Measurements from ENCODE around the gene NCOA5. TPM values are rescaled to one million over a fixed set of nuclear protein-coding genes. Genes with fewer than 3 reads are reported as not detected.

NCOA5 gene
- total RNA-seq (ENCODE audit: unreplicated experiment): 34.9 TPM
- long read RNA-seq, transcript NCOA5-201 (8 exons, 3,220 nt): major isoform, 5 of 10 reads
- long read RNA-seq, partial matches to known transcripts: 2 of 10 reads
- long read RNA-seq, other reads (novel, unspliced or antisense): 3 of 10 reads

DNA sequence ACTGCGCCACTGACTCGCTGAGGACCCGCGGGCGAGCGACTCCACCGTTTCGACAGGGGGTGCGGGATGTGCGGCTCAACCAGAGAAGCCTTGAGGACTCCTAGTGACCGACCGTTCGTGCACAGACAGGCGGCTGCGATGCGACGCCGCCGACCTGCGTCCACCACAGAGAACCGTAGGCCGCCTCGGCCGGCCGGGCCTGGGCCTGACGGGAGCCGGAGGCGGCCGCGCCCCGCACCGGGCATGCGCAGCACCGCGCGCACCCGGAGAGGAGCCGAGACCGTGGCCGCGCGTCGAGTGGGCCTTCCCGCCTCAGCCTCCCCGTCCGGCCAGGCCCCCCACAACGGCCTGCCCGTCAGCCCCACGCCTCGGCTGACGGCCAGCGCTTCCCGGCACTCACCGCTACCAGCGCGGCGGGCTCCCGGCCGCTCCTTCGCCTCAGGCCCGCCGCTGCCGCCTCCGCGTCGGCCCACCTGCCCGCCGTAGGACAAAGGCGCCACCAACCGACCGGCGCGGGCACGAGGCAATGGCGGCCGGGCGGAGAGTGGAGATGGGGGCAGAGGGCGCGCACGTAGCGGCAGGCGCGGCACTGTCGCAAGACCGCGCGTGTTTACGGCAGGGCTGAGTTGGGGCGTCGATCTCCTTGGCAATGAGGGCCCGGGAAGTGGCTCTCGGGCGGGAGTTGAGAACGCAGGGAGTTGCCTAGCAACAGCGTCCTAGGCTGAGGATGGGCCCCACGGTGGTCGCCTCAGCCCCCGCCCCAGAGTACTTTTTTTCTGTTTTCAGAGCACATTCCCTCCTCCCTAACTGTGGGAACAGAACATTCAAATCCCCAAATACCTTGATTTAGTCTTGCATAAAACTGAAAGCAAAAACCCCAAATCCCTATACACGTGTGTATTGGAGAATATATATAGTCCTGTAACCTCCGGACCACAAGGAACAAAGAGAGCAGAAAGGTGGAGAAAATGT, at the start of gene NCOA5:
TSS of gene NCOA5 (minus strand) at position 546 of the 972 bp plus-strand sequence. CDS start 10,538 bp downstream, outside the sequence.
- H3K9me3 Mint-ChIP-seq (ENCODE audit: unreplicated experiment): no peaks in the 10 kb centered on the region
- TF ChIP-seq, protein P1, sequence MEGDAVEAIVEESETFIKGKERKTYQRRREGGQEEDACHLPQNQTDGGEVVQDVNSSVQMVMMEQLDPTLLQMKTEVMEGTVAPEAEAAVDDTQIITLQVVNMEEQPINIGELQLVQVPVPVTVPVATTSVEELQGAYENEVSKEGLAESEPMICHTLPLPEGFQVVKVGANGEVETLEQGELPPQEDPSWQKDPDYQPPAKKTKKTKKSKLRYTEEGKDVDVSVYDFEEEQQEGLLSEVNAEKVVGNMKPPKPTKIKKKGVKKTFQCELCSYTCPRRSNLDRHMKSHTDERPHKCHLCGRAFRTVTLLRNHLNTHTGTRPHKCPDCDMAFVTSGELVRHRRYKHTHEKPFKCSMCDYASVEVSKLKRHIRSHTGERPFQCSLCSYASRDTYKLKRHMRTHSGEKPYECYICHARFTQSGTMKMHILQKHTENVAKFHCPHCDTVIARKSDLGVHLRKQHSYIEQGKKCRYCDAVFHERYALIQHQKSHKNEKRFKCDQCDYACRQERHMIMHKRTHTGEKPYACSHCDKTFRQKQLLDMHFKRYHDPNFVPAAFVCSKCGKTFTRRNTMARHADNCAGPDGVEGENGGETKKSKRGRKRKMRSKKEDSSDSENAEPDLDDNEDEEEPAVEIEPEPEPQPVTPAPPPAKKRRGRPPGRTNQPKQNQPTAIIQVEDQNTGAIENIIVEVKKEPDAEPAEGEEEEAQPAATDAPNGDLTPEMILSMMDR (IDR thresholded peaks at IDR 0.05; ENCODE audit: unreplicated experiment): peak; percentile 43

DNA sequence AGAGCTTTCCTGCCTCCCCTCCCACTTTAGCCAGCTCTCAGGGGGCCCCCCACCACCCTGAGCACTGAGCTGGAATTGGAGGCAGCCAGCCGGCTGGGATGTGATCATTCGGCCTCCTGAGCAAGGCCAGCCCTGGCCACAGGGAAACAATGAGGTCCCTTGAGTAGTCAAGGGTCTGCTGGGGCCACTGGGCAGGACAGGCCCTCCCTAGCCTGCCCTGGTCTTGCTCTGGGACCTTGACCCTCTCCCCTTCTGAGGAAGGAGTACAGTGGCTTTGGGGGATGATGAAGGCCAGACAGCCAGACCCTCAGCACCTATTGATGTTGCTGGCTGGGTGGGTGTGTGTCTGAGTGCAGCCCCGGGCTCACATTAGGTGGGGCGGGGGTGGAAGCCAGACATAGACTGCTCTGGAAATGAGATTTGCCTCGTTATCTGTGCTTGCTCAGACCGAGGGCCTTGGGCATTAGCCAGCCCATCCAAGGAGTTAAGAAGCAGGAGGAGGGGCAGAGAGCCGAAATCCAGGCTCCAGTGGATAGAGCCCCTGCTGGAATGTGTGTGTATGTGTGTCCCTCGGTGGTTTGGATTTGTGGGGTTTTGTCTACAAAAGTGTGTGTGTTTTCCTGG, 49.6 kb upstream of the NCOA5 start:
- no peak for DNase-seq (ENCODE audit: low spot score)
- H3K4me1 Mint-ChIP-seq (ENCODE audit: unreplicated experiment): no peaks in the 10 kb centered on the region
- no peak overlapping the region for H3K4me3 Mint-ChIP-seq (ENCODE audit: unreplicated experiment)
- TF ChIP-seq, protein P1 (IDR thresholded peaks at IDR 0.05; ENCODE audit: unreplicated experiment): no peak
- H3K27me3 Mint-ChIP-seq (ENCODE audit: unreplicated experiment): peaks cover 2% of the 10 kb centered on the region
- peaks cover 4% of the 10 kb centered on the region for H3K36me3 Mint-ChIP-seq (ENCODE audit: low read depth, unreplicated experiment)
- no peaks in the 10 kb centered on the region for H3K9me3 Mint-ChIP-seq (ENCODE audit: unreplicated experiment)
- H3K27ac Mint-ChIP-seq (ENCODE audit: unreplicated experiment): no peak overlapping the region

More for the DNA sequence above, at the start of gene NCOA5:
- Mint-ChIP-seq H3K4me3 (ENCODE audit: unreplicated experiment) (peak within 1 kb of the TSS; percentile 94), H3K36me3 (ENCODE audit: low read depth, unreplicated experiment) (peaks cover 3% of the 10 kb centered on the region), H3K27ac (ENCODE audit: unreplicated experiment) (peak within 1 kb of the TSS; percentile 93), H3K27me3 (ENCODE audit: unreplicated experiment) (peaks cover 1% of the 10 kb centered on the region), H3K4me1 (ENCODE audit: unreplicated experiment) (peaks cover 20% of the 10 kb centered on the region)
- peak; percentile 95 for DNase-seq (ENCODE audit: low spot score)

DNA sequence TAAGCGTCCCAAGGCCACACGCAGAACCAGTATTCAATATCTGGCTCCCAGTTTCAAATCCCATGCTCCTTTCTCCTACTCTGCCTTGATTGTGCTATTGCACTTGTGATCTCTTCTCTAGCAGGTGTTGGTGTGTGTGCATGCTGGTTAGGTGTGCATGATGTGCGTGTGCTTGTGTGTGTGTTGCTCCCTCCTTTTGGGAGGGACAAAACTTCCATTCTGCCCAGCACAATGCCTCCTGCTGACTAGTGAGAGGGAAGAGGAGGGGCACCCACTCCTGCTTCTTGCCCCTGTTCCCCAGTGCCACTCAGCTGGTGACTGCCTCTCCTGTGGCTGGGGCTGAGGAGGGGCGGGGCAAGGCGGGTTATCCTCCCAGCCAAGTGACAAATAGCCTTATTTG, 48.1 kb upstream of the NCOA5 start:
- H3K4me3 Mint-ChIP-seq (ENCODE audit: unreplicated experiment): no peak overlapping the region

DNA sequence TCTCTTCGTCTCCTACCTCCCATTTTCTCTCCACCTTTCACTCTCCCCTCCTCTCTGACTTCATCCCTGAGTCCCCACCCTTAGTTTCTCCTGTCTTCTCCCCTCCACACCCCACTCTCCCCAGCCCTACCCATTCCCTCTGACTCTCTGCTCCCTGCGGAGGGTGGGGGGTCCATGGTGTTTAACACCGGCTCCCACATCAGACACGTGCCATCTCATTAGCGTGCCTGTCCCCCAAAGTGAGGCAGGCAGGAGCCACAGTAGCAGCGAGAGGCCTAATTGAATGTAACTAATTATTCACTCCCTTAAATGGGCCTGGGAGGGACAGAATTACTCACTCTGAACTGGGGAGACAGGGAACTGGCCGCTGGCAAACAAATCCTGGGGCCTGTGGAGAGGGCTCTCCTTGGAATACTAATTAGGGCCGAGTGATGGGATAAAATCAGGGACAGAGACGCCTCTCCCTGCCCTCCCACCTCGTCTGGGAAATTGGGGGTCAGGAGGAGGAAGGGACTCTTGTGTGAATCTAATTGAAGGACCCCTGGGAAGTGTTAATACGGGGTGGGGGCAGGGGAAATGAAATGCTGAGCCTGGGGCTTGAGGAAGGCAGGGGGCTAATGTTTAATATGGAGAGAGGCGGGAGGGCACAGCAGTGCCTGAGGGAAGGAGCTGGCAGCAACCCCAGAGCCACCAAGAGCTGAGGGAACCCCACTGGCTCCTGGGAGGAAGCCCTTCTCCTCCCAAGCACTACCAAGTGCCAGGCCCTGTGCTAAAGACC, 46.3 kb upstream of the NCOA5 start:
- no peak overlapping the region for H3K4me3 Mint-ChIP-seq (ENCODE audit: unreplicated experiment)
- no peak overlapping the region for H3K27ac Mint-ChIP-seq (ENCODE audit: unreplicated experiment)
- H3K27me3 Mint-ChIP-seq (ENCODE audit: unreplicated experiment): no peaks in the 10 kb centered on the region
- TF ChIP-seq, protein P1 (IDR thresholded peaks at IDR 0.05; ENCODE audit: unreplicated experiment): no peak
- DNase-seq (ENCODE audit: low spot score): no peak
- no peaks in the 10 kb centered on the region for H3K9me3 Mint-ChIP-seq (ENCODE audit: unreplicated experiment)
- H3K36me3 Mint-ChIP-seq (ENCODE audit: low read depth, unreplicated experiment): no peaks in the 10 kb centered on the region
- no peaks in the 10 kb centered on the region for H3K4me1 Mint-ChIP-seq (ENCODE audit: unreplicated experiment)

More for the DNA sequence above, 48.1 kb upstream of the NCOA5 start:
- TF ChIP-seq, protein P1 (IDR thresholded peaks at IDR 0.05; ENCODE audit: unreplicated experiment): no peak
- Mint-ChIP-seq H3K4me1 (ENCODE audit: unreplicated experiment) (no peaks in the 10 kb centered on the region), H3K9me3 (ENCODE audit: unreplicated experiment) (no peaks in the 10 kb centered on the region), H3K36me3 (ENCODE audit: low read depth, unreplicated experiment) (peaks cover 4% of the 10 kb centered on the region), H3K27me3 (ENCODE audit: unreplicated experiment) (no peaks in the 10 kb centered on the region), H3K27ac (ENCODE audit: unreplicated experiment) (no peak overlapping the region)
- no peak for DNase-seq (ENCODE audit: low spot score)

Measured in endothelial cell (in vitro differentiated cells).